Colonic mucosa (tissue), 4 donors: Measurements from ENCODE around the gene DCST1. TPM values are rescaled to one million over a fixed set of nuclear protein-coding genes. Genes with fewer than 3 reads are reported as not detected.

Experiments
- DNase-seq: peaks from one replicate; pipeline ENCODE4 v3.0.0-alpha.2; 2020
- H3K27ac ChIP-seq: fragments of 200-600 bp; one replicate; pipeline ENCODE4 v1.8.0; 2021
- H3K27me3 ChIP-seq: fragments of 200-600 bp; one replicate; pipeline ENCODE4 v1.8.0; 2021
- H3K36me3 ChIP-seq: fragments of 200-600 bp; one replicate; pipeline ENCODE4 v1.8.0; 2021
- H3K4me1 ChIP-seq: fragments of 200-600 bp; one replicate; pipeline ENCODE4 v1.8.0; 2021; ENCODE audit warnings: mild to moderate bottlenecking
- H3K4me3 ChIP-seq: fragments of 200-600 bp; one replicate; pipeline ENCODE4 v1.8.0; 2021
- H3K9ac ChIP-seq, 2 donors: one replicate each; pipeline ENCODE4 v1.7.0; 2013; ENCODE audit warnings: control low read depth in 2 of 2, low read depth in 2 of 2, low read length in 2 of 2
- H3K9me3 ChIP-seq: fragments of 200-600 bp; one replicate; pipeline ENCODE4 v1.8.0; 2021
- intact Hi-C: fragments of 100-400 bp; cut with DNase I; formaldehyde crosslinking; loops from one replicate; pipeline ENCODE4 v1.14.1; 2022
- total RNA-seq, 2 donors: library from RNA; stranded (reverse); fragmentation: NEBNext Ultra II Directional in 1 of 2; extraction: Animal tissue kit (Norgen Biotek cat#: 25700) in 1 of 2; gene quantifications; one replicate each; pipeline ENCODE4 v1.2.1, GENCODE V29; 2021
- TF ChIP-seq, protein P1 (sequence below): fragments of 200-600 bp; IDR thresholded peaks from one replicate; pipeline ENCODE4 v1.8.0; 2022; ENCODE audit warnings: antibody characterized with exemption, mild to moderate bottlenecking
- donor health status: healthy.
- donor health status: DM: no; HTN: no; CAD: no.
- donor health status: DM: no; HTN: no; CAD: no.

DCST1 gene
- total RNA-seq, 2 donors from 2014 or later: not detected

DNA sequence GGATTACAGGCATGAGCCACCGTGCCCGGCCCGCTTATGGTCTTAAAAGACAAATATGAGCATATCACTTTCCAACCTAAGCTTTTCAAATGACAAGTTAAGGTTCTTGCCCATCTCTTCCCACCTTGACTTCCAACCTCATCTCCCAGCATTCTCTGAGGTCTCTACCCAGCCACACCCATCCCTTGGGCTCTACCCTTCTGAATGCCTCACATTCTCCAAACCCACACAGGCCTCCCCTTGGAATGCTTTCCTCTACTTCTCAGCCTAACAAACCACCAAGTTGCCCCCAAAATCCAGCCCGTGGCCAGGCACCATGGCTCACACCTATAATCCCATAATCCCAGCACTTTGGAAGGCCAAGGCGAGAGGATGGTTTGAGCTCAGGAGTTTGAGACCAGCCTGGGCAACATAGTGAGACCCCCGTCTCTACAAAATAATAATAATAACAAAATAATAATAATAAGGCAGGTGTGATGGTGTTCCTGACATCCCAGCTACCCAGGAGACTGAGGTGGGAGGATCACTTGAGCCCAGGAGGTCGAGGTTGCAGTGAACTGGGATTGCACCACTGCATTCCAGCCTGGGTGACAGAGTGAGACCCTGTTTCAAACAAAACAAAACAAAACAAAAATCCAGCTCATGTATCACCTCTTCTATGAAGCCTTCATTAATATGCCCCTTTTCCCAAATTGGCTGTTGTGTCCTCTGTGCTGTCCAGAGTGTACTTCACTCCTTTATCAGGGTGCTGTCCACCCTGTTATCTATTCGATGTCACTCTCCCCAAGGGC, 11.3 kb upstream of the DCST1 start:
- Histone ChIP-seq H3K9me3 (no peaks in the 10 kb centered on the region), H3K4me3 (no peak overlapping the region), H3K27ac (no peak overlapping the region), H3K9ac (peak overlapping the region in 1 of 2 donors; percentile 9), H3K36me3 (no peaks in the 10 kb centered on the region), H3K4me1 (peaks cover 6% of the 10 kb centered on the region), H3K27me3 (no peaks in the 10 kb centered on the region)
- intact Hi-C loops: no loop called here
- TF ChIP-seq, protein P1, sequence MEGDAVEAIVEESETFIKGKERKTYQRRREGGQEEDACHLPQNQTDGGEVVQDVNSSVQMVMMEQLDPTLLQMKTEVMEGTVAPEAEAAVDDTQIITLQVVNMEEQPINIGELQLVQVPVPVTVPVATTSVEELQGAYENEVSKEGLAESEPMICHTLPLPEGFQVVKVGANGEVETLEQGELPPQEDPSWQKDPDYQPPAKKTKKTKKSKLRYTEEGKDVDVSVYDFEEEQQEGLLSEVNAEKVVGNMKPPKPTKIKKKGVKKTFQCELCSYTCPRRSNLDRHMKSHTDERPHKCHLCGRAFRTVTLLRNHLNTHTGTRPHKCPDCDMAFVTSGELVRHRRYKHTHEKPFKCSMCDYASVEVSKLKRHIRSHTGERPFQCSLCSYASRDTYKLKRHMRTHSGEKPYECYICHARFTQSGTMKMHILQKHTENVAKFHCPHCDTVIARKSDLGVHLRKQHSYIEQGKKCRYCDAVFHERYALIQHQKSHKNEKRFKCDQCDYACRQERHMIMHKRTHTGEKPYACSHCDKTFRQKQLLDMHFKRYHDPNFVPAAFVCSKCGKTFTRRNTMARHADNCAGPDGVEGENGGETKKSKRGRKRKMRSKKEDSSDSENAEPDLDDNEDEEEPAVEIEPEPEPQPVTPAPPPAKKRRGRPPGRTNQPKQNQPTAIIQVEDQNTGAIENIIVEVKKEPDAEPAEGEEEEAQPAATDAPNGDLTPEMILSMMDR: no peak
- no peak for DNase-seq

DNA sequence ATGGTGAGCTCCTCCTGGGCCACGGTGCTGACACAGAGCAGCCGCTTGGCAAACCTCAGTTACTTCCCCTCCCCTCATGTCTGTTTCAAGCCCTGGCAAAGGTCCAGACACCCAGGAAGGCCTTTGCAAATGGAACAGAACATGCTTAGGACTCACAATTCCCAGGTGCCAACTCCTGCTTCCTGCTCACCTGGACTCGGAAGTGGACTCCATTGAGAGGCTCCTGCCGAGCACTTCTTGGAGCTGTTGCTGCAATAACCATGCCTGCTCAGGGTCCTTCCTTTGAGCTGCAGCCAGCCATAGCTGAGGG, 10.7 kb upstream of the DCST1 start:
- TF ChIP-seq, protein P1: no peak
- H3K27me3 ChIP-seq: no peaks in the 10 kb centered on the region
- H3K9ac ChIP-seq: peak overlapping the region in 1 of 2 donors; percentile 9
- H3K4me1 ChIP-seq: peaks cover 2% of the 10 kb centered on the region
- H3K27ac ChIP-seq: no peak overlapping the region
- intact Hi-C loops: no loop called here
- no peaks in the 10 kb centered on the region for H3K9me3 ChIP-seq
- no peak for DNase-seq
- H3K36me3 ChIP-seq: no peaks in the 10 kb centered on the region
- H3K4me3 ChIP-seq: no peak overlapping the region

DNA sequence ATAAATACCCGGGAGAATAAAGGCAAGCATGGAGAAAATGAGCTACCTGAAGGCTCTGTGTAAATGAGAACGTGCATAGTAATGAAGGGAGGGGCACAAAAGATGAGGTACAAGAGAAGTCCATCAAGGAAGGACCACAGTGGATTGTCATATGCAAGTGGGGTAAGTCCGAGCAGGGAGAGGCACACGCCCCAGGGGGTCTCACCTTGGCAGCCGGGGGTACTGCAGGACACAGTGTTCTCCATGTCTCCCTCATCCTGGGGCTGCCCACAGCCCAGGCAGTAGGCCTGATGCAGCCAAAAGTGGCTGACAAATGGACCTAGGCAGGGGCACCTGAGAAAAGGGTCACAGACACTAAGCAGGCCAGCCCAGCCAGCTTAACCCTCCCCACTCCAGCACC, 10.0 kb upstream of the DCST1 start:
- TF ChIP-seq, protein P1: no peak
- no peak overlapping the region for H3K9ac ChIP-seq
- H3K36me3 ChIP-seq: no peaks in the 10 kb centered on the region
- intact Hi-C loops: no loop called here
- H3K9me3 ChIP-seq: no peaks in the 10 kb centered on the region
- no peak overlapping the region for H3K4me3 ChIP-seq
- H3K4me1 ChIP-seq: no peaks in the 10 kb centered on the region
- no peak overlapping the region for H3K27ac ChIP-seq
- H3K27me3 ChIP-seq: no peaks in the 10 kb centered on the region
- no peak for DNase-seq

DNA sequence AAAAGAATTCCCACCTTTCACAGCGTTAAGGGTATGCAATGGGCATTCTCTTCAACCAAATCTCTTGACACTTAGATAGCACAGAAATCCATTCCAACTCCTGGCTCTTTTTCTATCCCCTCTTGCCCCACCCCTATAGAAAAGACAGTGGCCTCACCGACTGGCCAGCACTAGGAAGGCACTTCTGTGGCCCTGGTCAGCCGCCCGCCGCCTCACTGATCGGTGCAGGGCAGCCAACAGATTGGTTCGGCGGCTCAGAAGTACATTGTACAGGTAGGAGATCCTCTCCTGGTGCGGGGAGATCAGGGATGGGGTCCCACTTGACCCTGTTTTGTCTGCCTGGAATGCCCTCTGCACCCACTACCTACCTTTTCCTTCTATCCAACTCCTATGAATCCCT, 9.3 kb upstream of the DCST1 start:
- H3K27ac ChIP-seq: no peak overlapping the region
- H3K36me3 ChIP-seq: no peaks in the 10 kb centered on the region
- no peak overlapping the region for H3K4me3 ChIP-seq
- H3K9ac ChIP-seq: no peak overlapping the region
- no peaks in the 10 kb centered on the region for H3K4me1 ChIP-seq
- intact Hi-C loops: no loop called here
- no peak for DNase-seq
- no peaks in the 10 kb centered on the region for H3K9me3 ChIP-seq
- TF ChIP-seq, protein P1: no peak
- H3K27me3 ChIP-seq: no peaks in the 10 kb centered on the region

DNA sequence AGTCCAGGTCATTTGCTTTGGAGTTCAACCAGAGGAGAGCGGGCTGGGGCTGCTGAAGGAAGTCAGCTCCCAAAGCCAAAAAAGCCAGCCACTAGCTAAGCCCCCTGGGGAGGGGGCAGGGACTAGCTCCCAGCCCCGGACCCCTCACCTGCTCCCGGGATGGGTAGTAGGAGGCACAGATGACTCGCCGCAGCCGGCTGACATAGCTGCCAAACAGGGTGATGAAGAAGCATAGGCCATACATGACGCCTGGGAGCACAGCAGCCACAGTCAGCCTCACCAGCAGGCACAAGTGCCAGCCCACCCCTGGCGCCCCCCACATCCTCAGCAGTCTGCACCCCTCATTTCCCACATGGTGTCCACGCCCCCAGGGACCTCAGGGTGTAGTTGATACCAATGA, 7.5 kb upstream of the DCST1 start:
- H3K9ac ChIP-seq: no peak overlapping the region
- intact Hi-C loops: no loop called here

More for the DNA sequence above, 7.5 kb upstream of the DCST1 start:
- Histone ChIP-seq H3K4me1 (no peaks in the 10 kb centered on the region), H3K27ac (no peak overlapping the region), H3K27me3 (no peaks in the 10 kb centered on the region), H3K36me3 (no peaks in the 10 kb centered on the region), H3K4me3 (no peak overlapping the region), H3K9me3 (no peaks in the 10 kb centered on the region)
- TF ChIP-seq, protein P1: no peak
- no peak for DNase-seq
